ENCODE measurements around the gene BICD1.

DNA sequence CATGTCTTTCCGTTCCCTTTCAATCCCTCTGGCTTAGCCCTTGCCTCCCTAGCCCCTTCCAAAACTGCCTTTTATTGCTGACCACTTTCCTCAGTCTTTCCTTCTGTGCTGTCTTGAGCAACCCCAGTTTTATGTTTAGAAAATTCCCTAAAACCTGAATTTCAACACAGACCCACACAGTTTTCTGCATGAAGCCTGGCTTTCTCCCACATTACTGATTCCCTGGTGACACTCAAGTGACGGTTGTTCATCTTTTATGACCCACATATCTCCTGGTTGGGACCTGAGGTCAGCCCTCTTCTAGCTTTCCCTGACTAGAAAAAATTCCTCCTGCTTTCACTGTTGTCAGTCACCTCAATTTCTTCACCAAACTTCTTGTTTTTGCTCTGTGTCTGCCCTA, 313.7 kb downstream of the BICD1 start:
- TF ChIP-seq, protein P1, sequence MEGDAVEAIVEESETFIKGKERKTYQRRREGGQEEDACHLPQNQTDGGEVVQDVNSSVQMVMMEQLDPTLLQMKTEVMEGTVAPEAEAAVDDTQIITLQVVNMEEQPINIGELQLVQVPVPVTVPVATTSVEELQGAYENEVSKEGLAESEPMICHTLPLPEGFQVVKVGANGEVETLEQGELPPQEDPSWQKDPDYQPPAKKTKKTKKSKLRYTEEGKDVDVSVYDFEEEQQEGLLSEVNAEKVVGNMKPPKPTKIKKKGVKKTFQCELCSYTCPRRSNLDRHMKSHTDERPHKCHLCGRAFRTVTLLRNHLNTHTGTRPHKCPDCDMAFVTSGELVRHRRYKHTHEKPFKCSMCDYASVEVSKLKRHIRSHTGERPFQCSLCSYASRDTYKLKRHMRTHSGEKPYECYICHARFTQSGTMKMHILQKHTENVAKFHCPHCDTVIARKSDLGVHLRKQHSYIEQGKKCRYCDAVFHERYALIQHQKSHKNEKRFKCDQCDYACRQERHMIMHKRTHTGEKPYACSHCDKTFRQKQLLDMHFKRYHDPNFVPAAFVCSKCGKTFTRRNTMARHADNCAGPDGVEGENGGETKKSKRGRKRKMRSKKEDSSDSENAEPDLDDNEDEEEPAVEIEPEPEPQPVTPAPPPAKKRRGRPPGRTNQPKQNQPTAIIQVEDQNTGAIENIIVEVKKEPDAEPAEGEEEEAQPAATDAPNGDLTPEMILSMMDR (IDR thresholded peaks at IDR 0.05): no peak
- TF ChIP-seq POLR2AphosphoS5 (IDR thresholded peaks at IDR 0.05): no peak
- TF ChIP-seq POLR2A (IDR thresholded peaks at IDR 0.05): no peak
- TF ChIP-seq EP300 (IDR thresholded peaks at IDR 0.05): no peak
